Stromal cell of bone marrow (primary cell): ENCODE results near the gene GMDS.
A peak's percentile ranks its signal among the peaks of the same experiment; 100 is the strongest.

Source experiments
- DNase-seq: peaks from one replicate; pipeline ENCODE4 v3.0.0-alpha.2; 2012; ENCODE audit warnings: low read depth

The GMDS gene

GRCh38 chr6:1987640-1988039 lies 257.8 kb downstream of the GMDS start:
- DNase-seq: peak; percentile 73

DNA sequence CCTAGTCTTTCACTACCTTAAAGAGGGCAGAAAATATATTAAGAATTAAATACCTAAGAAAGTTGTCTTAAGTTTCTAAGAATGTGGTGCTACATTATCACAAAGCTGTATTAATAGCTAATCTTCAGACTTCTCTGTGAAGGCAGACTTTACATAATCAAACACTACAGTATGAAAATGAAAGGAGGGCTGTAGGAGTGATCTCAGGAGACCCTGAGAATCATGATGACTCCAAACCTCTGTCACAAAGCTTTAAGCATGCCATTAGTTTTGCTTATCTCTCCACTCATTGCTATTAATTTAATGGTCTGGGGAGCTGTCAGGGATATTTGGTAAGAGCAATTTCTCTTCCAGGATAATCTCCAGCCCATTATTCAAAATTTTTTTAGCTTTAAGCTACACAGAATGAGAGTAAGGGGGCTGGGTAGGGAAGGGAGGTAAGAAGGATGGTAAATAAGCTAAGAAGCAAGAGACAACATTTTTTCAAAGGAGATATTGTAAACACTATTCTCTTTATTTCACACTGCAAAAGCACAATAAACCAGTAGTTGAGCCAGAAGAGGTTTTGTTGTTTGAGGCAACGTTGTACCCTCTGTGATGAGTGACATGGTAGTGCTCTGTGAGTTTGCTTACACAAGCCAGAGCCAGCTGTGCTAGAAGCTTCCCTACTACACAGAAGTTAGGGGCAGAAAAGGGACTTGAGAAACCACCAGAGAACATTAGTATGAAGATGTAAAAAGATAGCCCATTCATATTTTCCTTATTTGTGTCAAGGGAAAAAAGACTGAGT lies 258.8 kb downstream of the GMDS start:
- no peak for DNase-seq

DNA sequence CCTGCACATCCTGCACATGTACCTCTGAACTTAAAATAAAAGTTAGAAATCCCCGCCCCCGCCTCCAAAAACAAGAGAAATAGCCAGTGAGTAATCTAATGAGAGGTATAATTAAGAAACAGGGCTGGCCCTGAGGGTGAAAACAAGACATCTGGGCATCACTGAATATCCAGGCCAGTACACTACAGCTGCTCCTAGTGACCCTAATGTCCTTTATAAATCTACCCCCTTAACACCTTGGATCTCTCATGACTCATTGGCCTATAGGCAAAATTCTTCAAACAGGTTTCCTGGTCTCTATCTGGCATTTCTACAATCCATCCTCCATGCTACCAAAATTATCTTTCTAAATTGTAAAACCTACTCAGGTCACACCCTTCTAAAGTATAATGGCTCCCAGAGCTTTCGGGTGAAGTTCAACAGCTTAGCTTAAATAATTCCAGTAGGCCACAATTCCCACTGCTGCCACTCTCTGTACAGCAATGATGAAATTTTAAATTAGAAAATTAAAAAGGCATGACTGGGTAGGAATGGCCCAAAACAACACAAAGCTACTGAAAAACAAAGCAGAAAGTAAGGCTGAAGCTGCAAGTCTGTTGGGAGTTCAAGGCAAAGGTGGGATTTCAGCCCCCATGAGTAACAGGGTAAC lies 260.9 kb downstream of the GMDS start:
- peak; percentile 14 for DNase-seq

DNA sequence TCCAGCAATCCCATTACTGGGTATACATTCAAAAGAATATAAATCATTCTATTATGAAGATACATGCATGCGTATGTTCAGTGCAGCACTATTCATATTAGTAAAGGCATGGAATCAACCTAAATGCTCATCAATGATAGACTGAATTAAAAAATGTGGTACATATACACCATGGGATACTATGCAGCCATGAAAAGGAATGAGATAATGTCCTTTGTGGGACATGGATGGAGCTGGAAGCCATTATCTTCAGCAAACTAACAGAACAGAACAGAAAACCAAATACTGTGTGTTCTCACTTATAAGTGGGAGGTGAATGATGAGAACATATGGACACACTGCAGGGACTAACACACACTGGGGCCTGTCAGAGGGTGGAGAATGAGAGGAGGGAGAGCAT lies 261.6 kb downstream of the GMDS start:
- no peak for DNase-seq

DNA sequence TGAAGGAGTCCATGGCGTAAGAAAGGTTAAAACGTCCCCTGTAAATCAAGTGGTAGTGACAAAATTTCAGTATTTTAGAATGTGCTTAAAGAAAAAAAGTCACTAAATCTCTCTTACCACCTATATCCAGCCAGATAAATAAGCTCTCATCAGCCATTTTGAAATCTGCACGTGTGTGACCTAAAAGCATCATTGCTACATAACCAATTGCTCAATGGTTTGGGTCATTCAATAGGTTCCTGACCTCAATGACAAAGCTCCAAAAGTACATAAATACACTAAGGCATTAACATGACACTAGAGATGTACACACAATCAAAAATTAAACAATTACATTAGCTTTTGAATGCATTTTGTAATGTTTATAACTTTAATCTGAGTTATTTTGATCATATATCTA lies 272.4 kb downstream of the GMDS start:
- no peak for DNase-seq

DNA sequence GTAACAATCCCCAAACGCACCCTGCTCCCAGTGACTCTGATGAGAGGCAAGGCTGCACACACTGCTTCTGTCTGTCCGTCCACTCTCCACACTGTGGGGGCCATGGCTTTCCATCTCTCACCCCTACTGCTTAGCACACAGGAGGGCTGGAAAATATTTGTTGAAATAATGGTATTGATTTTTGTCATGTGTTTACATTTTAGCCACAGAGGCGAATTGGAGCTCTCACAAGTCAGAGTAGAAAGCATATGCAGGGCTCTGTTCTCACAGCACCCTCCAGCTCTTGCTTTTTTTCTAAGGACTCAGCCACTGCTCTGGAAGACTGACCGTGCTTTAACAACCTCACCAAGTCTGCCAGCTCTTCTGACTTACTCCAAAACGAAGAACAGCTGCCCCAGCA lies 273.8 kb downstream of the GMDS start:
- no peak for DNase-seq

DNA sequence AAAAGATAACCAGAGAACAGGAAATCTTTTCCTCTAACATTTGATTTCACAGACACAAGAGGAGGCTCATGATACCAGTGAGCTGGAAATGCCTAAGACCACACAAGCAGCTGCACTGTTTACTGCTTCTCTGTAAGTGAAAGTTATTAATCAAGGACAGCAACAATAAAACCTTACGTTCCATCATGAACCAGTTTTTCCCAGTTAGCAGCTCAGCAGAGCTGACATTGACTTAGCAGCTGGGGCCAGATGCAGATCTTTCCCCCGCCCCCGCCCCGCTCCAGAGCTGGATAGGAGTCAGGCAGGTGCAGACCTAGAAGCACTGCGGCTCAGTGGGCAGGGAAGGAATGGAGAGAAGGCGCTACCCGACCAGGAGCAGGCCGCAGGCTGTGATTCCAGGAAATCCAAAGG lies 275.2 kb downstream of the GMDS start:
- DNase-seq: no peak

DNA sequence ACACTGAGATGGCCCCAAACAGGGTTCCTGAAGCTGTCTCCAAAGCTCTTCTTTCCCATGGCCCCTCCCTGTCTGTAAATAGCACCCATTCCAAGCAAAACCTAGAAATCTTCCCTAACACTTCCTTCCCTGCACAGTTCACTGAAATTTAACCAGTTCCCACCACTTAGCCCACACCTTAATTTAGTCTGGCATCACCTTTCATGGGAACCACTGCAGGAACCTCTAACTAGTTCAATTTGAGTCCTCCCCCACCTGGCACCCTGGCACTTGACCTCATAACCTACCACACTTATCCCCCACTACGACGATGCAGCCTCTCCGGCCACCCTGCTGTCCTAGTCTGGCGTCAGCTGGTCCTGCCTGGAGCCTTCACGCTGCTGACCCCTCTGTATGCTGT lies 278.7 kb downstream of the GMDS start:
- no peak for DNase-seq

GRCh38 chr6:1965596-1966224 lies 279.7 kb downstream of the GMDS start:
- no peak for DNase-seq

GRCh38 chr6:1963596-1963995 lies 281.8 kb downstream of the GMDS start:
- no peak for DNase-seq

GRCh38 chr6:1962201-1962600 lies 283.2 kb downstream of the GMDS start:
- DNase-seq: no peak

DNA sequence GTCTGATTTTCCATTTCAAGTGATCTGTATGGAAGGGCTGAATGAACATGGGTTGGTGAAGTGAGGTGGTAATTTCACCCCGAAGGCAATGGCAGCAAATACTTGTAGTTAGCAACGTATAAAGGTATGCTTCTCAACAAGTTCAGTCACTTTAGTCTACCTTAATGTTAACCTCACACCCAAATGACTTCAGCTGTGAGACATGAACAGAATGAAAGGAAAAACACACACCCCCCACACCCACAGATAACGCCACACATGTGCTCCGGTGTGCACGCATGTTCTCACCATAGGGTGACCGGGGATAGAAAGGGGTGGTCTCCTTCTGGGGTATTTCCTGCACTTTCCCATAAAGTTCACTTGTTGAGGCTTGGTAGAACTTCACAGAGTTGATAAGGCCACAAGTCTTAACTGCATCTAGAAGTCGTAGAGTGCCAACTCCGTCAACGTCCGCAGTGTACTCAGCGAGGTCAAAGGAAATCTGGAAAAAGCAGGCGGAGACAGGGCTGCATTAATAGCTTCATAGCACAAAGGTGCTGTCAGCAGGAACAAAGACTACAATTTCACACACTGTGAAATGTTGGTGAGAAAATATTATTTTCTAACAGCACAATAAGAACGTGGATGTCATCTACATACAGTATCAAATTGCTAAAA lies 284.8 kb downstream of the GMDS start:
- DNase-seq: no peak

- DNase-seq: no peak
Measured at GRCh38 chr6:1958257-1958656, 287.1 kb downstream of the GMDS start.

DNA sequence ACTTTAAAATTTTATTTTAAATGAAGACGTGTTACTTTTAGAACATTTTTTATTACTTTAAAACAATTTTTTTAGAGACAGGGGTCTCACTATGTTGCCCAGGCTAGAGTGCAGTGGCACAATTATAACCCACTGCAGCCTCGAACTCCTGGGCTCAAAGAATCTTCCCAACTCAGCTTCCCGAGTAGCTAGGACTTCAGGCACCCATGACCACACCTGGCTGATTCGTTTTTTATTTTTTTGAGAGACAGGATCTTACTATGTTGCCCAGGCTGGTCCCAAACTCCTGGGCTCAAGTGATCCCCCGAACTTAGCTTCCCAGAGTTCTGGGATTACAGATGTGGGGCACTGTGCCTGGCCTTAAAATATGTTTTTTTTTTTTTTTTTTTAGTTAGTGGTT lies 287.7 kb downstream of the GMDS start:
- DNase-seq: no peak

DNA sequence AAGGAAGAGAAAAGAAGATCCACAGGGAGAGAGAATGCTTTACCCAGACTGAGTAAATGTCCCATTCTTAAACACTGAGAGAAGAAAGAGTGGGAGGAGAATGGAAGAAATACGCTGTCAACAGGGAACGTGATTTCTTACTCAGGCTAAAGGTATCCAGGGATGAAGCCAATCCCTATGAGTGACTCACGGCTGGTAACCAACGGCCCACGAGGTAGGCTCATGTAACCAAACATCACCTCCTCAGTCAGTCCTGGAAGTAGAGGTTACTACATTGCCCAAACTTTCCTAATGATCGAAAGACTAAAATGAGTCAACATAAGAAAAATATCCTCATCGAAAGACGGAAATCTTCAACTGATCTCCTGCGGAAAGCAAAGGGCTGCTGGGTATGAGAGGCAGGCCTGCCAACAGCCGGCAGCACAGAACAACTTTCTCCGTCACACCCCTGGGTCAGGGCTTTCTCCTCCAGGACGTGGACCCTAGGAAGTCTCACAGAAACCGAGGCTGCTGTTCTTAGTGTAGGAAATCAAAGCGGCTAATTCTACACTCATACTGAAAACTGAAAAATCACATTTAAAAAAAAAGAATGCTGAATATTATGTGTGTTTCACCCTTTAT lies 292.6 kb downstream of the GMDS start:
- peak; percentile 89 for DNase-seq

GRCh38 chr6:1950631-1951030 lies 294.8 kb downstream of the GMDS start:
- DNase-seq: no peak

GRCh38 chr6:1949538-1949937 lies 295.9 kb downstream of the GMDS start:
- DNase-seq: peak; percentile 26

DNA sequence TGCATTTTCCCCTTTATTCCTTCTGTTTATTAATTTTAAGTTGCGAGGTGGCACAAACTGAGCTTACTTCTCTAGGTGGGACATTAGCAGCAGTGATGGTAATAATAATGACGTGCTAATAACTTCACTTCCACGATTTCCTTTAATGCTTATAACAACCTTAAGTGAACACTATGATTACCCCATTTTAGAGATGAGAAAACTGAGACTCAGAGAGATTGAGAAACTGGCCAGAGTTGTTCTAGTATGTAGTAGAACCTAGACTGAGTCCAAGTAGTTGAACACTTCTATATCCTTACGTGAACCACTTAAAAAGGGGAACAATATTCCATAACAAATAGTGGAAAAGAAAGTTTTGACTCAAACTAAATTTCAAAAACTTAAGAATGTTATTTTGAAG lies 297.5 kb downstream of the GMDS start:
- DNase-seq: no peak

- no peak for DNase-seq
Measured at GRCh38 chr6:1946583-1946982, 298.8 kb downstream of the GMDS start.

DNA sequence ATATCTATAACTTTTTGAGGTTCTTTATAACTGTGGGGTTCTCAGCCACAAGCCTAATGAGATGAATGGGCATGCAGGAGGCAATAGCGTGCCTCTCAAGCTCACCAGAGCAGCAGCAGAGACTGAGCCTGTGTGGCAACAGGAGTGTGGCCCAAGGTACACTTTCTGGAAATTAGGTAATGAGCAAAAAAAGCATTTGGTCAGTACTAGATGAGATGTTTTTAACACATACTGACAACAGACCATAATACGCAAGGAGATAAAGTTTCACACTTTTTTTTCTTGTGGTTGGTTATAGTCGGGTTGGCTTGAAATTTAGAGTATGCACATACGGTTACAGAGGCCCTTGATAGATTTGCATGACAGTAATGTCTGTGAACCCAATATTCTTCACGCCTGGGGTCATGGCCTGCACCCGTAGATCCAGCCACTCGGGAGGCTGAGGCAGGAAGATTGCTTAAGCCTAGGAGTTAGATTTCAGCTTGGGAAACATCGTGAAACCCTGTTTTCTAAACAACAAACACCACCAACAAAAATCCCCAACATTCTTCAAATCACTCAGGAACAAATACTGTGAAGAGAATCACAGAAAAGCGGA lies 300.1 kb downstream of the GMDS start:
- no peak for DNase-seq

DNA sequence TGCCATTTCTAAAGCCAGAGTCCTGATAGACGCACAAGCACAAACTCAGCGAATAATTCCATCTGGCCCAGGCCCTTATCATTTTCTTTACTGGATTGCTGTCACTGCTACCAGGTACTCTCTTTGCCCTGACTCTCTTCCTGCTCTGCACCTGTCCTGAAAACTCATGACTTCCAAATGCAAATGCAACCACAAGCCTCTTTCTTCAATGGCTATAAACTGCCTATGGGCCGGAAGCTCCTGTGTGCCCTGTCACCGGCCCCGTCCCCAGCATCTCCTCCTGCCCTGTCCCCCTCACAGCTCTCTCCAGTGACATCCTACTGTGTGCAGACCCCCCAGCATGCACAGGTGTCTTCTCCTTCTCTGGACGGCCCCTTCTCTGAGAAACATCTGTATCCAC lies 302.6 kb downstream of the GMDS start:
- no peak for DNase-seq

DNA sequence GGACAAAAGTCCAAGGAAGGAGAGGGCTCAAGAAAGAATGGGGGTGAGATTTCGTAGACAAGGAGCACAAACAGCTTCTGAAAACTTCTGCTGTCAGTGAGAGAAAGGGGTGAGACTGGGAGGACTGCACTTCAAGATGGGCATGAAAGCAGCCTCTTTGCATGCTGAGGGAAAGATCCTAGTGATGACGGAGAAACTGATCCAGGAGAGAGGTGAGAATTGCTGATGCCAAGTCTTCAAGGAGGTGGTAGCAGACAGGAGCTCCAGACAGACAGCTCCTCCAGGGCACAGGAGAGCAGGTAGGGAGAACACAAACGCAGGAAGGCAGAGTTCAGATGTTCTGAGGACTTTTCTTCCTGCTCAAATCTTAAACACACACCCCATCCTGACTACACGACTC lies 303.9 kb downstream of the GMDS start:
- DNase-seq: no peak
